GM19240 (cell line): ENCODE results near the gene RRP9.
"Not testable (repeated sequence)": the region's sequence is repeated elsewhere in the genome, so short reads cannot be mapped to it uniquely, and the experiment has no call there.

ENCODE experiments used
- DNase-seq: peaks from one replicate; pipeline ENCODE4 v3.0.0; 2011; ENCODE audit warnings: low spot score; ENCODE audit not compliant: insufficient read length

RRP9 gene

GRCh38 chr3:51941798-51942602 is at the start of gene RRP9, which contains the start of gene PARP3:
Gene RRP9 (minus strand): TSS chr3:51941904. CDS start chr3:51941867, 37 bp downstream.
Gene PARP3 (plus strand): TSS chr3:51942363. CDS start chr3:51943356, 993 bp downstream.
- peak; percentile 99 for DNase-seq

DNA sequence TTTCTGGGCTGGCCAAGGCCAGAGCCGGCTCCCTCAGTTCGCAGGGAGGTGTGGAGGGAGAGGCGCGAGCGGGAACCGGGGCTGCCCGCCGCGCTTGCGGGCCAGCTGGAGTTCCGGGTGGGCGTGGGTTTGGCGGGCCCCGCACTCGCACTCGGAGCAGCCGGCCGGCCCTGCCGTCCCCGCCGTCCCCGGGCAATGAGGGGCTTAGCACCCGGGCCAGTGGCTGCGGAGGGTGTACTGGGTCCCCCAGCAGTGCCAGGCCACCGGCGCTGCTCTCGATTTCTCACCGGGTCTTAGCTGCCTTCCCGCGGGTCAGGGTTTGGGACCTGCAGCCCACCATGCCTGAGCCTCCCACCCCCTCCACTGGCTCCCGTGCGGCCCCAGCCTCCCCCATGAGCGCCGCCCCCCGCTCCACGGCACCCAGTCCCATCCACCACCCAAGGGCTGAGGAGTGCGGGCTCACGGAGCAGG is 48.8 kb upstream of the RRP9 start:
- not testable (repeated sequence) for DNase-seq

DNA sequence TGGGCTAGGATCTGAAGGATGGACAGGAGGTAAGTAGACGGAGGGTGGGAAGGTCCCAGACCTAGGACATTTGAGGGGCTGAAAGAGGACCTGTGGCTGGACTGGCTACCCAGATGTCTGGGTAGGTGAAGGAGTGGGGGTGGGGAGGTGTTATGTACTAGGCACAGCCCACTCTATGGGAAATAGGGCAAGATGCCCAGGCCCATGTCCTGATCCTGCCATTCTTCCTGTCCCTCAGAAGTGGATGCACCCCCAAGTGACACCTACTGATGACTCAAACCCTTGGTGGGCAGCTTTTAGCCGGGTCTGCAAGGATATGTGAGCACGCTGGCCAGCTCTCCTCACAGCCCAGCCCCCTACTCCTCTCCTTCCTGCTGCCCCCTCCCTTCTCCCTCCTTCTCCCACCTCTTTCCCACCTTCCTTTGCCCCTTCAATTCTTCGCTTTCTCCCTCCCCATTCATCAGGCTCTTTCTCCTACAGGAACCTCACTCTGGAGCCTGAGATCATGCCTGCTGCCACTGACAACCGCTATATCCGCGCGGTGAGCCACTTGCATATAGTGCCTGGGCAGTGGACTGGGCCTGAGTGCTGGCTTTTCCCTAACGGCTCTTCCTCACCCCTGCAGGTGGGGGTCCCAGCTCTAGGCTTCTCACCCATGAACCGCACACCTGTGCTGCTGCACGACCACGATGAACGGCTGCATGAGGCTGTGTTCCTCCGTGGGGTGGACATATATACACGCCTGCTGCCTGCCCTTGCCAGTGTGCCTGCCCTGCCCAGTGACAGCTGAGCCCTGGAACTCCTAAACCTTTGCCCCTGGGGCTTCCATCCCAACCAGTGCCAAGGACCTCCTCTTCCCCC is 46.8 kb upstream of the RRP9 start:
- no peak for DNase-seq

GRCh38 chr3:51987568-51987967 is 45.9 kb upstream of the RRP9 start:
- no peak for DNase-seq

DNA sequence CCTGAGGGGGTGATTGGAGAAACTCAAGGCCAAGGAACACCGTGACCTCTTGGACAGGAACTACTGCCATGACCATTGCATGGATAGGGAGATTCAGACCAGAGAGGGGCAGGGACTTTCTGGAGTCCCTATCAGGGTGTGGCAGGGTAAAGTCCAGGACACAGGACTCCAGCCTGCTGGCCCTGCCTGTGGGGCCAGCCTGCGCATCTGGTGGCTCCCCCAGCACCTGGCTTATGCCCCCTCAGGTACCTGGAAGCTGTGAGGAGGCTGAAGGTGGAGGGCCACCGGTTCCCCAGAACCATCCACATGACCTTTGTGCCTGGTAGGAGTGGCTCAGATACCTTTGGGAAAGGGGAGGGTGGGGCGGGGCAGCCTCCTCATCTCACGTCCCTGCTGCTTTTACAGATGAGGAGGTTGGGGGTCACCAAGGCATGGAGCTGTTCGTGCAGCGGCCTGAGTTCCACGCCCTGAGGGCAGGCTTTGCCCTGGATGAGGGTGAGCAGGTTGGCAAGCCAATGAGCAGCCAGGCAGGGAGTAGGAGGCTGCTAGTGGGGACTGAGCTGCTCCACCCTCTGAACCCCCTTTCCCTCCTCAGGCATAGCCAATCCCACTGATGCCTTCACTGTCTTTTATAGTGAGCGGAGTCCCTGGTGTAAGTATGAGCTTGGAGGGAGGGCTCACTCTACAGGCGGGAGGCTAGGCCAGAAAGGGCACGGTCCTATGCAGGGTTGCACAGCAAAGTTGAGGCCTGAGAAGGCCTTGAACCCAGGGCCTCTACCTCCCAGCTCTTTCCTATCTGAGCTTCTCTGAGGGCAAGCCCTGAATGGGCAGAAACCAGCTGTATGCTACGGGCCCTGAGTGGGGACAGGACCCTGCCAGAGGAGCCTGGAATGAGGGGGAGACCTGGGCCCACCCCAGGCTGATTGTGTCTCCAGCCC is 44.6 kb upstream of the RRP9 start:
- DNase-seq, result no peak

GRCh38 chr3:51985063-51985462 is 43.4 kb upstream of the RRP9 start:
- DNase-seq, result no peak

GRCh38 chr3:51984269-51984647 is 42.6 kb upstream of the RRP9 start:
- DNase-seq, result no peak

DNA sequence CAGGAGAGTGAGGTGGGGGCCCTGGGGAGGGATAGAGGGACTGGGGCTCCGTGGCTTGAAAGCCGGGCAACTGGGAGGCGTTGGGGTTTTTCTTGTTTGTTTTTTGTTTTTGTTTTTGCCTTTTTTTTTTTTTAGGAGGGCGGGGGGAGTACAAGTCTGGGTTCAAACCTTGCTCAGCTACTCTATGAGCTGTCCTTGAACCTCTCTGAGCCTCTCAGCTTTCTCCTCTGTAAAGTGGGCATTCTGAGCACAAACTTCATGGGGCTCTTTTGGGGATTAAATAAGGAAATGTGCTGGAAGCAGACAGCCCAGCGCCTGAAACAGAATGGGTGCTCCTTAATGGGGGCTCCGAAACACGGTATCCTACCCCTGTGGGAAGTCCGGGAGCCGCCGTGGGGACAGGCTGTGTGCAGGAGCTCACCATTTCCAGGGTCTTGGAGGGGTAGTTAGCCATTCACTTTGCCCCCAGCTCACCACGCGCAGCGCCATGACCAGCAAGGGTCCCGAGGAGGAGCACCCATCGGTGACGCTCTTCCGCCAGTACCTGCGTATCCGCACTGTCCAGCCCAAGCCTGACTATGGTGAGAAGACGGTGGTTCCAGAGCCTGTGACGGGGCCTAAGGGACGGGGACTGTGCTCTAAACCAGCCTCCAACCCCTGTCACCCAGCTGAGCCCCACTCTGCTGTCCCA is 42.0 kb upstream of the RRP9 start:
- no peak for DNase-seq

- DNase-seq, result peak; percentile 95
Measured at GRCh38 chr3:51982838-51983577, 41.3 kb upstream of the RRP9 start, which contains the start of gene ACY1. Gene ACY1 (plus strand): TSS chr3:51983535. CDS start chr3:51984065, 530 bp downstream.

GRCh38 chr3:51982352-51982837 is 40.7 kb upstream of the RRP9 start:
- DNase-seq, result peak; percentile 79

DNA sequence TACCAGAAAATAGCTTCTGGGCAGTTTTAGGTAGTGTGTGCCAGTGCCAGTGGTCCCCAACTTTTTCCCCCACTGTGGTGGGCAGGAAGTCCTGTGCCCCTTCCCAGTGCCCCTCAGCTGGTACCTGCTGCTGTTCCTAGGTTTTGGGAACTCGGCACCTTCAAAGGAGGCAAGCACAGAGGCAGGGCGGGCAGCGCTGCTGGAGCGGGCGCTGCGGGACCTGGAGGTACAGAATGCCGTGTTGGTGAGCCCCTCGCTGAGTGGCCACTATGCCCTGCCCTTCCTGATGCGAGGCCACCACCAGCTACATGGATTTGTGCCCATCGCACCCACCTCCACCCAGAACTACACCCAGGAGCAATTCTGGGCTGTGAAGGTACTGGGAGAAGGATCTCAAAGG is 38.5 kb upstream of the RRP9 start:
- DNase-seq, result no peak

- no peak for DNase-seq
Measured at GRCh38 chr3:51978143-51978502, 36.4 kb upstream of the RRP9 start.

- DNase-seq, result no peak
Measured at GRCh38 chr3:51977446-51978142, 35.9 kb upstream of the RRP9 start.

DNA sequence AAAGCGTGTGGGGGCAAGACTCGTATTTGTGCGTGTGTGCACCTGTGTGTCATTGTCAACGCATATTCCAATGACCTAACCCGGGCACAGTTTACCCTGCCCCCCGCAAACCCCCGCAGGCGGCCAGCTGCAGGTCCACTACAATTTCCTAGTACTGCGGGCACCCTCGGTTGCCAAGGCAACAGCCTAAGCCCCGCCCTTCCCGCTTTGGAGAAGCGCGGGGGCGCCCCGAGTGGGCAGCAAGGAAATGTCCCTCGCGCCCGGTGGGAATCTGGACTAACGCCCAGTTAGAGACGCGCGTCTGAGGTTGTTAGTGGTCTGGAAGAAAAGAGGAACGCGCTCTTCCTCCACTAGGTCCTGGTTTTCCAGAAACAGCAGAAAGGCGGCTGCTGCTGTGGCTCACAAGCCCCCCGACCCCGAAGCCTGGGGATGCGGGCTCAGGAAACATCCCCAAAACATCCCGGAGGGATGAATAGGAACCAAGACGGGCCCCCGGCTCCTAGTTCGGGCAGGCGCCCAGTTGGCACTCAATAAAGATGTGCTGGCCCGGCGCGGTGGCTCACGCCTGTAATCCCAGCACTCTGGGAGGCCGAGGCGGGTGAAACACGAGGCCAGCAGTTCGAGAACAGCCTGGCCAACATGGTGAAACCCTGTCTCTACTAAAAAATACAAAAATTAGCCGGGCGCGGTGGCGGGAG is 34.3 kb upstream of the RRP9 start:
- DNase-seq, result no peak

DNA sequence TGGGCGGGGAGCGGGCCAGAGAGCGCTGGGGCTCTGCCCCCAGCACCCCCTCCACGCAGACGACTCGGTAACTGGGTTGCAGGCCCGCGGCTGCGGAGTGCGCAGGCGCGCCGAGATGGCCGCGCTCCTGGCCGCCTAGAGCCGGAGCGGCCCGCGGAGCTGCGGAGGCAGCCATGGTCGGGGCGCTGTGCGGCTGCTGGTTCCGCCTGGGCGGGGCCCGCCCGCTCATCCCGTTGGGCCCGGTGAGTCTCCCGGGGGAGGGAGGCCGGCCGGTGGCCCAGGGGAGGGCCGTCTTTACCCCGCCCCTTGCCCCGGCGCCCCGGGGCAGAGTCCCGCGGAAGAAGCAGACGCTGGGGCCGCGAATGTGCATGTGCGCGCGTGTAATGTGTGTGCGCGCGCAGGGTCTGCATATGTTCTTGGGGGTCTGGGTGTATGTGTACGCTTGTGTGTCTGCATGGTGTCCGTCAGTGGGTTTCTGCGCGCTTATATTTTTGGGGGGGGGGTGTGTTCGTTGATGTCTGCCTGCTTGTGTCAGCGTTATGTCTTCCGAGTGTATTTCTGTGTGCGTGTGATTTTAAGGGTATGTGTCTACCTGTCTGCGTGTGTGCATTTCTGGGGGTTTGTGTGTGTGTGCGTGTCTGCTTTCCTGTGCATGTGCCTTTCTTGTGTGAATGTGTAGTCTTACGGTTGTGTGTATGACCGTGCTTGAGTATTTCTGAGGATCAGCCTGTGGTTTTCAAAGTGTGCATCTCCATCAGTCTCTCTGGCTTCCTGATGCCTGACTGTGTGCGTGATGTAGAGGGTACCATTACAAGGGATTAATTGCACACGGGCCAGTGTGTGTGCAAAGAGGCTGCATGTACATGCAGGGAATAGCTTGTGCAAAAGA is 33.5 kb upstream of the RRP9 start, which contains the start of gene ABHD14A:
ABHD14A (plus strand) TSS at position 102 of the 889 bp plus-strand sequence; CDS start at position 174, 72 bp downstream.
- peak; percentile 85 for DNase-seq

- no peak for DNase-seq
Measured at GRCh38 chr3:51974277-51974962, 32.7 kb upstream of the RRP9 start.

GRCh38 chr3:51971350-51971749 is 29.6 kb upstream of the RRP9 start:
- no peak for DNase-seq
